Activated effector memory CD4-positive, alpha-beta T cell treated with anti-CD3 and anti-CD28 coated beads, Interleukin-2, amount 50 U/mL, for 16 hours (primary cell): ENCODE measurements around the gene RBBP8NL.

Experiments used
- DNase-seq: peaks from one replicate; pipeline ENCODE4 v3.0.0-alpha.2; 2020

Gene RBBP8NL, protein sequence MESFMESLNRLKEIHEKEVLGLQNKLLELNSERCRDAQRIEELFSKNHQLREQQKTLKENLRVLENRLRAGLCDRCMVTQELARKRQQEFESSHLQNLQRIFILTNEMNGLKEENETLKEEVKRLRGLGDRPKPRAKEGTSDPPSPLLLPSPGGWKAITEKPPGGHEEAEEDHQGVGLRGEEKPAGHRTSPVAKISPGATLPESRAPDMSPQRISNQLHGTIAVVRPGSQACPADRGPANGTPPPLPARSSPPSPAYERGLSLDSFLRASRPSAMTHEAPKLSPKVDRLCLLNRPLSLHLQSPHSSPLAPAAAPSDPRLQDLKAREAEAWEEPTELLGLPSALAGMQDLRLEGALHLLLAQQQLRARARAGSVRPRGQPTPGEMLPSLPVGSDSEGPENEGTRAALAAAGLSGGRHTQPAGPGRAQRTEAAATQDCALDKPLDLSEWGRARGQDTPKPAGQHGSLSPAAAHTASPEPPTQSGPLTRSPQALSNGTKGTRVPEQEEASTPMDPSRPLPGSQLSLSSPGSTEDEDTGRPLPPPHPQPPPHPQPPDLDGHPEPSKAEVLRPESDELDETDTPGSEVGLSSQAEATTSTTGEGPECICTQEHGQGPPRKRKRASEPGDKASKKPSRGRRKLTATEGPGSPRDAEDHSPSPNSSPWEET

DNA sequence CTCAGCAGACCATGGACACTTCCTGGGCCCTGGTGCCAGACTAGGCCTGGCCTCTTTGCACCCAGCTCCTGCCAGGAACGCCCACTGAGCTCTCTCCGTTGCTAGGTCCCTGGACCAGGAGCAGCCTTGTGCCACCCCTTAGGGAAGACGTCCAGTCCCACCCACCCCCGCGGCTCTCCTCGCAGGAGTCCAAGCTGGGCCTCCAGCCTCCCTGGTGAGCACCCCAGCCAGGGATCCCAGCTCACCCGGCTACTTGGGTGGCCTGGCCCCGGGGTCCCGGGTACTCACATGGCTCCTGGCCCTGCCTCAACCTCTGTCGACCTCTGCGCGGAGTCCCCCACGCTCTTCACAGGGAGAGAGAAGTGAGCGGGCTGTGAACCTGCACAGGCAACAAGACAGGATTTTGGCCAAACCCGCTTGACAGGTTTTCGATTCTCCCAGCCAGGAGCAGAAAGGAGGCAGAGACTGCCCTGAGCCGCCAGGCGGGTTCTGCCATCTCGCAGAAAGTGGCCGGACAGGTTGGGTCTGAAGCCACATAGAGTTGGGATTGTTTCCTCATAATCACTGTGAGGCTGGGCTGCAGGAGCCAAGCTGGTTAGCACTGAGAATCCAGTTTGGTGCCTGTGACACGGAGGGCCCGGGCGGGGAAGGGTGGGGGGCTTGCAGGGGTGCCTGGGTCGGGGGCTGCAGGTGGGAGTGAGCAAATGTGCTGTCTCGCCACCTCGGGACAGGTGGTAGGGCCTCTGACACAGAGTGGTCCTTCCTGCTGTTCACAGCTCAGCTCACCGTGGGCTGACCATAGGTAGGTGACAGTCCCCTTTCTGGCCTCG, at the start of gene RBBP8NL:
TSS of gene RBBP8NL (minus strand) at position 368 of the 830 bp plus-strand sequence. CDS start 7,892 bp downstream, outside the sequence.
- no peak for DNase-seq

DNA sequence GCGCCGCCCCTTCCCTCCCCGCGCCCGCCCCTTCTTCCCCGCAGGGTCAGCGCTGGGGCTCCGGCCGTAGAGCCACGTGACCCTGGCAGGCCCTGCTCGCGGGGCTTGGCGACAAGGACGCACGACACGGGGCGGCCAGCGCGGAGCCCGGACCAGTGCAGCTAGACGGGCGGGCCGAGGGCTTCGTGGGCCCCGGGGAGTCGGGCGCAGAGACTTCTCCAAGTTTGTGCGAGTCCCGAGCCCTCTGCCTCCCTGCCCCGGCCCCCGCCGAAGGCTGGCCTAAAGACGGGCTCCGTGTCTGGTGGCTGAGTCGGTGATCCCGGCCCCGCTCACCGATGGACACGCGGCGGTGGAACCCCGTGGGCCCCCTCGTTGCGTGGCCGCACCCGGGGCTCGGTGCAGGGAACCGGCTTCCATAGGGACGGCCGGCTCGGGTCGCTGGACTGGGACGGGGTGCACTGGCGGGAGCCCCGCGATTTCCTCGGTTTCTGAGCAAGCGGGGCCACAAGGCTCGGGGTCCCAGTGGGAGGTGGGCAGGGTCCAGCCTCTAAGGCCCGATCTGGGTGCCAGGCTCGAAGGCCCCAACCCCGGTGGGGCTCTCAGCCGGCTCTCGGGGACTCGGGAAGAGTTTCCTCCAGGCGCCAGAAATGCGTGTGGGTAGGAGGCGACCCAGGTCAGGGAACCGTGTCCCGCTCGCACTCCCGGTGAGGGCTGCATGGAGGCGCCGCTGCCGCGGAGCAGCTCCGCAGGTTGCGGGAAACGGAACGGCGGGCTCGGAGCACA, 48.9 kb upstream of the RBBP8NL start:
- no peak for DNase-seq

DNA sequence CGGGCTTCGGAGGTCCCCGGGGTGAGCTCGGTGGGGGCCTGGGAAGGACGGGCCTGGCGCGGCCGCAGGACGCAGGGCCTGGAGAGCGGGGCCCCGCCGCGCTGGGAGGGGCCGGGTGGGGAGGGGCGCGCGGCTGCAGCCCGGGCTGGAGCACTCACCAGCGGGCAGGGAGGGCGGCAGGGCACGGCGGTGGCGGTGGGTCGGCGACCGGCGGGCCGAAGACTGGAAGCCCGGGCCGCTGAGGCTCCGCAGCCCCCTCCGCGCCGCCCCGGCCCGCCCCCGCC, 48.4 kb upstream of the RBBP8NL start, which contains the start of gene GATA5:
TSS of gene GATA5 (minus strand) at position 224 of the 284 bp plus-strand sequence. CDS start 474 bp downstream, outside the sequence.
- no peak for DNase-seq

DNA sequence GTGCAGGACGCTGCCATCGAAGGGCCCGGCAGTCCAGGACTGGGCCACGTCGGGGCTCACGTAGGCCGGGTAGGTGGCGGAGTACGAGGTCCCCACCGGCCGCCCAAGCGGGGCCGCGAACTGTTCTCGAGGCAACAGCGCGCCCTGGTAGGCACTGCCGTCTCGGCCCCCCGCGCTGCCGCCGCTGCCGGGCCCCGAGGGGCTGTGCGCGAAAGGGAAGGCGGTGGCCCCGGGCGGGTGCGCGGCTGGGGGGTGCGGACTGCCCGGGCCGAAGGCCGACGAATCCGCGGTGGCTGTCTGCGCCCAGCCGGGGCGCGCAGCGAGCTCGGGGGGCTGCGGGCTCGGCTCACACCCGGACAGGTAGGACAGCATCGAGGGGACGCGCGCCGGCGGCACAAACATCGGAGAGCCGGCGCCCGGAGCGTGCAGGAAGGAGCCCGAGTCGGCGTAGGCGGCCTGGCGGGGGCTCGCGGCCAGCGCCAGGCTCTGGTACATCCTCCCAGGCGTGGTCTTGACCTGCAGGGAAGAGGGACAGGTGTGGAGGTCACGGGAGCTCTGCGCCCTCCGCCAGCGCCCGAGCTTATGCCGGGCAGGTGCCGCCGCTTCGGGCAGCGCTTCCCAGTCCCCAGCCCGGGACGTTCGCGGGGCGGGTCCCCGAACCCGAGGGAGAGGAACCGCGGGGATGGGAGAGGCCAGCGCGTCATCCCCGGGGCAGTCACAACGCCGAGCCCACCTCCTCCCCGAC, 47.9 kb upstream of the RBBP8NL start:
- DNase-seq, result no peak

DNA sequence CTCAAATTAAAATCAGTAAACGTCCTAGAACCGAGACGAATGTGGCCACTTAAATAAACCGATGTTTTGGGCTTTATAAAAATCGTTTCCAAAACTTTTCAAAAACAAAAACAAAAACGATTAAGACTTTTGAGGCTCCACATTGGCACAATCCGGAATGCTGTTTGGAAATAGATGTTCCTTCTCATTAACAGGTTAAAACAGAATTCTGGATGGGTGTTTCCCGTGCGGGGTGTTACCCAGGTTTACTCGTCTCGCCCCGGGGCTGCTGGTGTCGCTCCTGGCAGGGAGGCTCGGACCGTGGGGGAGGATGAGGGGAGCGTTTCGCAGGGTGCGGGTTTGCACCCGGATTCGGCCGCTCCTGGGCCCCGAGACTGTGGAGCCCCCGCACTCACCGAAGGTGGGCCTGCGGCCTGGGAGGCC, 47.3 kb upstream of the RBBP8NL start:
- DNase-seq, result no peak

DNA sequence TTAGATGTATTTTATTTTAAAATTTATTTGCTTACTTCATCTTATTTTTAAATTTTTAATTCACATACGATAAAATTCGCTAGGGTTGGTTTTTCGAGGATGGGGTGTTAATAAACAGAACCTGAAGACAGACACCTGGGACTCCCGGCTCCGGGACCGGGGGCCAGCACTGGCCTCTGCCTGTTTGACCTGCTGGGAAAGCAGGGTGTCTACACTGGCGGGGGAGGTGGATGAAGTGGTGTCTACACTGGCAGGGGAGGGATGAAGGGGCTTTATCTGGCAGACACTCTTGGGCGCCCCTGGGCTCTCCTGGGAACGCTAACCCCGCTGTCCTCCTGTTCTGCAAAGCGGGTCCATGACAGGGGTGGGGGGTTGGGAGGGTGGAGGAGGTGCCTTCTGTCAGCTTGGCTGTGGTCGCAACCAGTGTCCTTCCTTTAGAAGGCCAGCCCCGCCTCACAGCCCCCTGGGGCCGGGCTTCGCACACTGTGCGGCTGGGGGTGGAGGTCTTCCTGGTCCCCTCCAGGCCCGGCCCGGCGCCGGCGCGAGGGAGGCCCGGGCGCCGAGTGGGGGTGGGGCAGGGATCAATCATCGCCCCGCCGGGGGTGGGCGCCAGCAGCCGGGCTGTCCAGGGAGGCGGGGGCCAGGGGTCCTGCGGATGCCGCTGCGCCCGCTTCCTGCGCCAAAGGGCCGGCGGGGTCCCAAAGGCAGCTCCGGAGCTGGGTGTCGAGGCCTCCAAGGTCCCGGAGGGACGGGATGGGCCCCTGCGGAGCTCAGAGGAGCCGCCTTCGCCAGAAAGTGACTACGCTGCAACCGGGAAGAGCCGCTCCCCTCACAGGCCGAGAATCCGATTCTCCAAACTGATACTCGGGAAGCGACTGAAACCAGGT, 46.6 kb upstream of the RBBP8NL start:
- DNase-seq, result no peak

DNA sequence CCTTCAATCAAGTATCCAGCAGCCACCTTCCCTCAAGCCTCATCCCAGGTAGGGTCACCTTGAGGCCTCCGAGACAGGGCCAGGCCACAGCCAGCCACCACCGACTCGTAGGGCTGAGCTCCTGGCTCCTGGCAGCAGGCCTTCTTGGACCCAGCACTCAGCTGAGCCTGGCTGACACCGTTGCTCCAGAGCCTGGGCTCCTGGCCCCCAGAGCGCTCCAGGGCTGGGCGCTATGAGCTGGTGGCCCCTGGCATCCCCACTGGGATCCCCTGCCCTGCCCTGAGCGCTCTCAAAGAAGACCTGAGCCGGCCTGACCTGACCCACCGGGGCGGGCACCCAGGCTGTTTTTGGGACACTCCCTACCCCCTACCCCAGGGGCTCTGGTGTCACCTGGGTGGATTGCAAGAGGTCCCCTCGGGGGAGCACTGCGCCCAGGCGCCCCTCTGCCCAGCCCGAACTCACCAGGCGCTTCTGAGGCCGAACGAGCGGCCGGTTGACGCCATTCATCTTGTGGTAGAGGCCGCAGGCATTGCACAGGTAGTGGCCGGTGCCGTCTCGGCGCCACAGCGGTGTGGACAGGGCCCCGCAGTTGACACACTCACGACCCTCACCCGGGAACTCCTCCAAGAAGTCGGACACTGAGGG, 45.7 kb upstream of the RBBP8NL start:
- no peak for DNase-seq

DNA sequence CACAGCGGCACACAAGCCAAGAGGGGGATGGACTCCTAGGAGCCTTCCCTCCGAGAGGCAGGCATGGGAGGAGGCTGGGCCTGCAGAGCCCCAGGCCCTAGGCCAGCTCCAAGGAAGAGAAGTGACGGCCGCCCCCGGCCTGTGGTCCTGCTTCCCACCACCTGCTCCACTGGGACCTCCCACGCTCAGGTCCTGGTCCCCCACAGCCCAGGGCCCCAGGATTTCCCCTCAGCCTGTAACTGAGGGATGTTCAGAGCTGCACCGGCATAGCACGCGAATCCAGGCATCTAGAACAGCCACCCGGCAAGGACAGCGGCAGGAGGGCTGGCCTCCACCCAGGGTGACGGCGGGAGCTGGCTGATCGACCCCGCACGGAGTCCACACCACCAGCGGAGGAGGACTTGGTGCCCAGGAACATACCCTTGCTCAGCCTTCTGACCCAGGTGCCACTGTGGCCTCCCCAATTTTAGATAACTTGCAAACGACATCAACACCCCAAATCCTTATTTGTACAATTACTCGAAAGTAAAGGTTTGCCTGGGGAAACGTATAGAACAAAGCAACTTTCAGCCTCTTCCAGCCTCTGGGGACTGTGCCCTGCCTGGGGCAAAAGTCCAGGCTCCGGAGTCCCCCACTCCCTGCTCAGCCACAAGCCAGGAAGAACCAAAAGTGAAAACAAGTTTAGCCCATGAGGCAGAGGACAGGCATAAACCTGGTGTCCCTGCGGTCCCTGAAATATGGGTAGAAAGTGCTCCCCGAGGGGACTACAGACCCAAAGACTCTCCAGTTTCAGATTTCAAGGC, 45.0 kb upstream of the RBBP8NL start:
- DNase-seq, result no peak

DNA sequence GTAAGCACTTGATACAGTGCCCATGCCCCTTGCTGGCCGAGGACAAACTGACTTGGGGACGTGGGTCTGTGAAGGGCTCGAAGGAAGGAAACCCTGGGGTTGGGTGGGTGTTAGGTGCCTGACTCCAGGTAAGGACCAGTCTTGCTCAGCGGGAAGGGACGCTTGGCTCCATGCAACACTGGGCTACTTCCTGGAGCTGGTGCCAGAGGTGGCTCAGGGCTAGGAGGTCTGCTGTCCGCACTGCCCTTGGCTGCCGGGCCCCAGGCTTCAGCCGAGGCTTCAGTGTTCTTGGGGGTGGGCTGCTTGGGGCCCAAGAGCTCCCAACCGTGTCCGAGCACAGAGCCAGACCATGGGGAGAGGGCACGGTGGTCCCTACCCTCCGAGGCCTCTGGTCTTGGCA, 43.1 kb upstream of the RBBP8NL start:
- DNase-seq, result no peak

DNA sequence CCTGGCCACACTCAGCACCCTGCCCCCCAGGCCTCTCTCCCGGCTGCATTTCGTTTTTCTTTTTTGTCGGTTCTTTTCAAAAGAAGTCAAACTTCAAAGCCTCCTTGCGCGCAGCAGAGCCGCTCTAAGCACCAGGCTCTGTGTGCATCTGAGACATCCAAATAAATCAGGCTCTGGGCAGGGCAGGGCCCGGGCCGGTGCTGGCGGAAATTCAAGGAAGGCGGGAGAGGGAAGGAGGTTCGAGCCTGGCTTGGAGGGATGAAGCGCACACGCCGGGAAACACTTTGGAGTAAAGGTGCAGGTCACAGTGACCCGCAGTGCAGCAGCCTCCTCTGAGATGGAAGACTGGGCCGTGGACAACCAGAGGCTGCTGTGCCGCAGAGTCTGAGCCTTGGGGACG, 42.7 kb upstream of the RBBP8NL start:
- no peak for DNase-seq

DNA sequence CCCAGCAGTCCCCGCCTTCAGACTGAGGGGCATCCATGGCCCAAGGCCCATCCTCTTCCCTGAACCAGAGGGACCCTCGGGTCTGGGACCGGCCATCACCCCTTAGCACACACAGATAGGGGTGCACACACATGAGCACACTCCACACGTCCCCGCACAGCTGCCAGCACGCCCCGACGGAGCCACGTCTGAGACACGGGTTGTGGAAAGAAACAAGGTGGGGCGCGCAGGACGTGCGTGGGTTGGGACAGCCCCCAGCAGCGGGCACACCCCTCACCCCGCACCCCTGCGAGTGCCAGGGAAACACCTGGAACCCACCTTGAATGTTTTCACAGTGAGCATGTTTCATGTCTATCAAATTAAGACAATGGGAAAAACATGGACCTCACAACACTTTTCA, 42.0 kb upstream of the RBBP8NL start:
- no peak for DNase-seq

DNA sequence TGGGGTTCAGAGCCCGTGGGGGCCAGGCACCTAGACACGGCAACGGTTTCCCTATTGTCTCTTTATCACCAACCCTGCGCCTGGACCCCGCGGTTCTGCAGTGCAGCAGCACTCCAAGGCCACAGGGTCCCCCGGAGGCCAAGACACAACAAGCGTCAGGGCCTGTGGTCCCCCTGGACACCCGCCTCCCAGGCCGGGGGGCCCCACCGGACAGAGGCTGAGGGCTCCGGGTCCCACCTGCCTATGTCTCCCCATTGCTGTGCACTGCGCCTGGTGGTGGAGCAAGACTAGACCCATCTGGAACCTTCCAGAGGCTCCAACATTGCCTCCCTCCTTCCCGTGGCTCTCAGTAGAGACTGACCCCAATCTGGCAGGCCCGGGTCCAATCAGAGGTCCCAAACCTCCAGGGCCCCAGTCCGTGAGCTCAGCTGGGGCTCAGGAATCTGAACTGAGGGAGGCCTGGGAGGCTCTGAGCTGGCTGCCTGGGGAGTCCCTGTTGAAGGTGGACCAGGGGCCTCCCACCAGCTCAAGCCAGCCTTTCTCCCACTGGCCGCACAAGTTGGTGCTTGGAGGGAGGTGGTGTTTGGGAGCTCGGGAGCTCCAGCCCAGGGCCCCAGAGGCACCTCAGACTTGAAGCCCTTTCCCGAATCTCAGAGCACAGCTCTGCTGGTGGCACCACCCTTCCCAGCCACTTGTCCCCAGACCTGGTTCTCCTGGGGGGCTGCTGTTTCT, 39.6 kb upstream of the RBBP8NL start:
- no peak for DNase-seq

DNA sequence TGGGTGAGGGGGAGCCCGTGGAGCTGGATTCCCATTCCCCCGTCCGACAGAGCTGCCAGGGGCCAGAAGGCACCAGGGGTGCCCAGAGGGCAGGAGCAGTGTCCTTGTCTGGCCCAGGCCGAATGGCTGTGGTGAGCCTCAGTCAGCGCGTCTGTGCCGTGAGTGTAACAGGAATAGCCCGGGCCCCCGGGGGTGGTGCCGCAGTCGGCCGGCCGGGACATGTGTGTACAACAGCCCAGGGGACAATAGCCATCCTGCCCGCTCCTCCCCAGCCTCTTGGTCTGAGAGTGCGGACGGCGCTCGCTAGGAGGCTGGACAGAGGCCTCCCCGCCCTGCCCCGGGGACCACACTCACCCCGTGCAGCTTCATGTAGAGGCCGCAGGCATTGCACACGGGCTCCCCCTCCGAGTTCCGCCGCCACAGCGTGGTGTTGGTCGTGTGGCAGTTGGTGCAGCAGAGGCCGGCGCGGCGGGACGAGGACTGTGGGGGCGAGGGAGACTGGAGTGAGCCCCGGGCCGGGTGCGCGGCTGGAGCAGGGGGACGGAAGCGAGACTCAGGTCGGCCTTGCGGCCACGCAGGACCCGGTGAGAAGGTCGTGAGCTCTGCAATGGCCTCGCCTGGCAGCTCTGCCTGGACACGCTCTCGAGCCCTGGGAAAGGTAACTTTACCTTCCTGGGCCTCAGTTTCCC, 38.9 kb upstream of the RBBP8NL start:
- DNase-seq, result no peak

DNA sequence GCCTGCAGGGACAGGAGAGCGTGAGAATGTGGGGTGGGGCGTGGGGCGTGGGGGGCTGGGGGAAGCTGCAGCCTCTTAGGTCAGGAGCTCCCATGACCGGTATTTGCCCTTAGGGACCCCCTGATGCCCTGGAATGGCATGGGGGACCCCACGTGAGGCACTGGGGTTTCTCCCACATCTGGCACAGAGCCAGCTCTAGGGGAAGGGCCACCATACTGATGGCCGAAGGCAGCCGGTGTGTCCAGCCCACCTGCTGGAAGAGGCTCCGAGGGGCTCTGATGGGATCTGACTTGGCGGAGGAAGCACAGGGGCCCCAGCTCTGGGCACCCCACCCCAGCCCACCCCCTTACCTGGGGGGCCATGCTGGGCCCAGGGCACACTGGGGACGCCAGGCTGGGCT, 37.7 kb upstream of the RBBP8NL start:
- DNase-seq, result no peak

DNA sequence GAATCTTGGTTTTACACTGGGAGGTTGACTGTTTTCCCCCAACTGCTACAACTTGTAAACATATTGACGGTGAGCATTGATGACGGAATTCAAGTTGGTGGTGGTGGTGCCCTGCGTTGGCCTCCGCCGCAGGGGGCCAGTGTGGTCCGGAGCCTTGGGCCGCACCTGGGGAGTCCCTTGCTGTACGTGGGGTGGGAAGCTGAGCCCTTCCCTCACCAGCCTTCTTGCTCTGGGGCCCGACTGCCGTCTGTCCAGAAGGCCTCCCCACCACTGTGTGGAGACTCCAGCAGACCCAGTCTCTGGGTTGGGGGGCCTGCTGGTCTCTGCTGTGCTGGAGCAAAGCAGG, 37.1 kb upstream of the RBBP8NL start:
- no peak for DNase-seq

DNA sequence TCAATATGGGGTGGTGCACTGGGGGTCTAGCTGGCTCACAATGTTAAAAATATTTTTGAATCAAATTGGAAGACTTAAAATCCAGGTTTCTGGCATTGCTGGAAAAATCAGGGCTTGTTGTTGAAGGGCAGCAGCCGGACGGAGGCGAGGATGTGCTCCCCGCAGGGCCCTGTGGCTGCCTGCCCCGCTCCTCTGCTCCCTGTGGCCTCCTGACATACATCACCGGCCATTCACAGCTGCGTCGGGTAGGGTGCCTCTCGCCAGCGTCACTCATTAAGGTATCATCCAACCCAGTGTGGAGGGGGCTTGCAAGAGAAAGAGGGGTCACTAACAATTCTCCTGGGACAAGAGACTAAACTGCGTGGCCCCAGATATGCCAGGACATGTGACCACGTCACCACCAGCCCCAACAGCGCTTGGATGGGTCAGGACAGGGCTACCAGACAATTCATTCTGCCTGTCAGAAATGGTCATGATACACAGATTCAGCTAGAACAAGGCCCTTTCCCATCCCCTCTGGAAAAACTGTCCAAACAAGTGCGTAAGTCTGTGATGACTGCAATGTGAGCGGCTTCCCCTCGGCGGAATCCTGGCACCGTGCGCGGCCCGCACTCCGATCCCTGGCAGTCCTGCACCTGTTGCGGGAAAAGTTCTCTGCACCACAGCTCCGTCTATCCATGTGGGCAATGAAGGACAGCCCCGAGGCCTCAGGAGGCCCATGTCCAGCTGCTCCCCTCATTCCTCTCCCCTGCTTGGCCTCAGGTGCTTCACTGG, 36.5 kb upstream of the RBBP8NL start:
- DNase-seq, result no peak

DNA sequence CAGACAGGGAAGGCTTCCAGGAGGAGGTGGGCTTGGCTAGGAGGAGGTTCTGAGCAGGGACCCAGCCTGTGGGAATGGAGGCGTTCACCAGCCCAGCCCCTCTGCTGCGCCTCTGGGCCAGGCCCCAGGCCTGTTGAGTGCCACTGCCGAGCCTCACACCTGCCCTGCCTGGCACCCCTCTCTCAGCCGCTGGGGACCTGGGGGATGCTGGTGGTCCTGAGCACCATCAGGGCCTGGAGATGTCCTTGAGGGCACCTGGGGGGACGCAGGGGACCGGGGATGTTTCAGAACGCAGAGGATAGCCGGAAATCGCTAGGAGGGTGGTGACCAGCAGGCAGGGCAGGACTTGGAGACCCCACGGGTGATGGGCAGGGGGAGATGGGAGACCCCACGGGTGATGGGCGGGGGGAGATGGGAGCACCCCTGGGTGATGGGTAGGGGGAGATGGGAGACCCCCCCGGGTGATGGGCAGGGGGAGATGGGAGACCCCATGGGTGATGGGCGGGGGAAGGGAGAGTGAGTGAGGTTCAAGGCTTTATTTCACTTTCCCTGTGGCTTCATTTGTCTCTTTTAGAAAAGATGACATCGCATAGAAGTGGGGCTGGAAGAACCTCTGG, 35.7 kb upstream of the RBBP8NL start:
- no peak for DNase-seq
